ENCODE measurements around the gene FKBP8. TPM values are rescaled to one million over a fixed set of nuclear protein-coding genes. Genes with fewer than 3 reads are reported as not detected.

FKBP8 gene
- total RNA-seq, 2 donors from 2014 or later = 169 to 174 TPM

GRCh38 chr19:18507727-18508440, 35.5 kb downstream of the FKBP8 start:
- intact Hi-C loops (cut with DNase I) = loop anchor here in 1 of 2 donors (5.0 kb wide), 1 partner anchor 36 kb away; no protein-coding TSS in a partner anchor
- ATAC-seq (peak in 1 of 2 donors; percentile 25), DNase-seq (no peak)

DNA sequence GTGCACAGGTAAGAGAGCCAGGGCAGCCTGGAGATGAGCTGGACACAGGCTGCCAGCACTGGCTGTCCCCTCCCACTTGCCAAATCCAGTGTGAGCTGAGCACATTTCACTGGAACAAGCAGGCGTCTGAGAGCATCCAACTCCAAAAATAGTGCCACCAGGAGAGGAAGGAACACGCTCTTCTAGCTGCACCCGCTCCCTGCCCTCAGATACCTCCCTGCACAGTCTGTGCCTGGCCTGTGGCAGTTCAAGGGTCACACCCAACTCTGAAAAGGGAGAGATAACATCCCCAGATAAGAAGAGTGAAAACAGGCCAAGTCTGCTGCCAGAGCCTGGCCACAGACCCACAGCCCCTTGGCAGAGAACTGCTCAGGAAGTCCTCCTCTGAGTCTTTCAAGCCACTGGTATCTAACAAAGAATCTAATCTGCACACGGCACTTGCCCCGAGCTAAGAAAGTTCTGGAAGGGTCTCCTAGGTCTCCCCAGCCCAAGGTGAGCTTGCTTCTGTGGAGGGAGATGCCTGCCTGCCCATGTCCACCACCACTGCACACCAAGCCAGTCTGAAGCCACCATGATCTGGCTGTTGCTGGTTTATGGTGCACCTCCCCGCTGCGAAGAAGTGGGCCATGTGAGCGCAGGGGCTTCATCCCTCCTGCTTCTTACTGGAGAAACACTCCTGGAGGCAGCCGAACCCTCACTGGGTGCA, 36.2 kb downstream of the FKBP8 start:
- DNase-seq = peak; percentile 53
- intact Hi-C loops (cut with DNase I) = loop anchor here in 1 of 2 donors (5.0 kb wide), 1 partner anchor 35 kb away; no protein-coding TSS in a partner anchor
- peak; percentile 54 to 64 for ATAC-seq

GRCh38 chr19:18506101-18506930, 37.1 kb downstream of the FKBP8 start:
- intact Hi-C loops (cut with DNase I) = loop anchor here in 1 of 2 donors (5.0 kb wide), 1 partner anchor 34 kb away; no protein-coding TSS in a partner anchor
- ATAC-seq = peak in 1 of 2 donors; percentile 2

GRCh38 chr19:18504886-18505610, 38.3 kb downstream of the FKBP8 start:
- no peak for DNase-seq
- intact Hi-C loops (cut with DNase I) = loop anchor here in 1 of 2 donors (5.0 kb wide), 1 partner anchor 33 kb away; no protein-coding TSS in a partner anchor
- no peak for ATAC-seq

More at GRCh38 chr19:18506101-18506930, 37.1 kb downstream of the FKBP8 start:
- no peak for DNase-seq

DNA sequence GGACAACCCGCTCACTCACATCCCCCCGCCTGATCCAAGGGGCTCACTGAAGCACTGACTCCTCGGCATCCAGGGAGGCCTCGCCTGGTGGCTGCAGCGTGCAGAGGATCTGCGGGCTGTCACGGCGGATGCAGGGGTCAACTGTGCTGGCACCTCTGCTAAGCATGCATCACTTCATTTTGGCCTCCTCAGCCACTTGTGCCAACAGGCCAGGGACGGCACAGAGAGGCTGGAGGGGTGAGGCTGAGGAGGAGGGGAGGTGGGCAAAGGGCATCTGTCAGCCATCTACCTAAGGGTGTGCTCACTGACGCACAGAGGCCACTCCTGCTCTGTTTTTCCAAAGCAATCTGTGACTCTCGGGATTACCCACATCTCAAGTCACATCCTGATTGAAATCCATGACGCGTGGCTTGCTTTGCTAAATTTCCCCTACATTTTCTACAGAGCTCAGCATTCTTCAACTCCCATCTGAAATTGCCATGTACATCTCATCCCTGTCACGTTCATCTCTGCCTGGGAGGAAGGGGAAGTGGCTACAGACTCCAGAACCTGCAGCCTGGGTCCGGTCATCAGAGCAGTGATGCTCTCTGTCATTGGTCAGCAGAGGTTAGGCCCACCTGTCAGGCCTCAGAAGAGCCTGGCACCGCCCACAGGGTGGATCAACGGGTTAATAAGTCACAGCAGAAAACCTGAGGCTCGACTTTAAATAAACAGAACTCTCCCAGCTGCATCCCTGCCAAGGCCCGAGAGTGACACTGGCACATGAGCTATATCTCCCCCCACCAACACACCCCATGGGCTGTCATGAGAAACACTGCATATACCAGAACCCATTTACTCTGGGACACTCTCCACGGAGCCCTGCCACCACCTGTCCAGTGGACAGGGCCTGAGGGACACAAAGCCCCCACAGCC, 39.1 kb downstream of the FKBP8 start:
- intact Hi-C loops (cut with DNase I) = no loop called here
- DNase-seq (no peak), ATAC-seq (no peak)

DNA sequence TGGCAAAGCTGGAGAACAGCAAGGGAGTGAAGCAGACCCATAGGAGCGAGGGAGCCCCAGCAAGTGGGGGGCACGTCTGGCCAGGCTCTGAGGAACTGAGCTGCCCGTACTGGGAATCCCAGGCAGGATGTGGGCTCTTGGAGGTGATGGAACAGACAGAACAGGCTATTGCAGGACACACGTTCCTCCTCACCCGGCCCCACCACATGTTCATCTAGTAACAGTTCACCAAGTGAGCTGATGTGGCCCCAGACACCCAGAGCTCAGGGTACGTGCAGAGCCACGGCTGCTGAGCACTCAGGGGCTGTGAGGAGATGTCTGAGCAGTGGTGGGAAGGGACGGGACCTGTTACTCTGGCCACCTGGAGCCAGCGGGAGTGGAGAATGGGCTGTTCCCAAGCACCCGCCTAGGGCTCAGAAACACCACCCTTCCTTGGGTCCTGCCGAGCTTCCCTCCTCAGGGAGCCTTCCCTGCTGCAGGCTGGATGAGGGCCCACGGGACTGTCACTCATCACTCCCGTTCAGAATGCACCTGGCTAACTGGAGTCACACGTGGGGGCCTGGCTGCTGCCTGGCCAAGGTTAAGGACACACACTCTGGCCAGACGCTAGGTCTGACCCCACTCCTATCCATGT, 39.9 kb downstream of the FKBP8 start:
- ATAC-seq (peak; percentile 1 to 7), DNase-seq (no peak)
- intact Hi-C loops (cut with DNase I) = no loop called here

DNA sequence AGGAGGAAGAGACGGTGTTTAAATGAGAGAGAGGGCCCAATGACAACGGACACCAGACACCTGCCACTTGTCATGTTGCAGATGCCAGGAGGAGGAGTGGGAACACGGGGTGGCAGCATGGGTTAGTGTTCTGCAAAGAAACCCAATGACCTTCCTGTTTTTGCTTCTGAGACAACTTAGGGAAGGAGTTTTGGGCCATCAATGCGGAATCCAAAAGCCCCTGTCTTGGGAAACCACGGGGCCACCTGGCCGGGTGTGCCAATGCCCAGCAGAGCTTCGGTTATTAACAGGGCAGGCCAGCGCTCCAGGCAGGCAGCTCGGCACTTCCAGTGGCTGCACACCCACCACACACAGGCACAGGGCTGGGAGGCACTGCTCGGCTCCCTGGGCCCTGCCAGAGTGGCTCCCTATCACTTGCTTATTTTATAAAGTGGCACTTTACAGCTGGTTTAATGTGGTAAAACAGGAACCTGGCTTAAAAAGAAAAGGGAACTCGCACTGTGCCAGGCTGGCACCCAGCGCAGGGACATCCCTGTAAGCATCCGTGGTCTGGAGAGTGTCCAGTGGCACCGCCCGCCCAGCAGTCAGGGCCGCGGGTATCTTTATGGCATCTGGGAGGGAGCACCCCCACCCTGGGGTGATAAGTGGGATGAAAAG, 40.6 kb downstream of the FKBP8 start:
- DNase-seq (peak; percentile 59), ATAC-seq (peak; percentile 16 to 36)
- intact Hi-C loops (cut with DNase I) = no loop called here

GRCh38 chr19:18502246-18502637, 41.1 kb downstream of the FKBP8 start:
- no peak for ATAC-seq
- intact Hi-C loops (cut with DNase I) = no loop called here
- no peak for DNase-seq

- DNase-seq = peak; percentile 75
- ATAC-seq = peak; percentile 39 to 41
- intact Hi-C loops (cut with DNase I) = no loop called here
Observed at GRCh38 chr19:18501832-18502231, 41.5 kb downstream of the FKBP8 start.

GRCh38 chr19:18501351-18501750, 42.0 kb downstream of the FKBP8 start:
- intact Hi-C loops (cut with DNase I) = no loop called here
- no peak for DNase-seq
- ATAC-seq = no peak

DNA sequence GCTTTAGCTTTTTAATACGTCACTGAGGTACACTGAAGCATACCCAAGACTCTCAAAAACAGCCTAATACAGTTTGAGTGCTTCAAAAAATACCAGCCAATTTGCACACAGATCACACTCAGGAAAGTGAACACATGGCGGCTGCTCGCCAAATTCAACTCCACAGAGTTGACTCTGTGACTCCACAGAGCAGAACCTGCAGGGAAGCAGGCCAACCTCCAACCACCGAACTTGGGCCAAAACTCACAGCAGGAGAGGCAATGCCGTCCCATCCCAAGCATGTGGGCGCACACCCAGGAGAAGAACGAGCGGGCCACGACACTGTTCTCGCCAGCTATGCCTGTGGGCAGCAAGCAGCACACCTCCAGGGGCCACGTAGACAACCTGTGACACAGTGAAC, 42.6 kb downstream of the FKBP8 start:
- DNase-seq (peak; percentile 83), ATAC-seq (peak; percentile 22 to 42)
- intact Hi-C loops (cut with DNase I) = no loop called here

GRCh38 chr19:18500376-18500775, 43.0 kb downstream of the FKBP8 start:
- intact Hi-C loops (cut with DNase I) = no loop called here
- ATAC-seq (peak in 1 of 2 donors; percentile 0), DNase-seq (peak; percentile 58)

DNA sequence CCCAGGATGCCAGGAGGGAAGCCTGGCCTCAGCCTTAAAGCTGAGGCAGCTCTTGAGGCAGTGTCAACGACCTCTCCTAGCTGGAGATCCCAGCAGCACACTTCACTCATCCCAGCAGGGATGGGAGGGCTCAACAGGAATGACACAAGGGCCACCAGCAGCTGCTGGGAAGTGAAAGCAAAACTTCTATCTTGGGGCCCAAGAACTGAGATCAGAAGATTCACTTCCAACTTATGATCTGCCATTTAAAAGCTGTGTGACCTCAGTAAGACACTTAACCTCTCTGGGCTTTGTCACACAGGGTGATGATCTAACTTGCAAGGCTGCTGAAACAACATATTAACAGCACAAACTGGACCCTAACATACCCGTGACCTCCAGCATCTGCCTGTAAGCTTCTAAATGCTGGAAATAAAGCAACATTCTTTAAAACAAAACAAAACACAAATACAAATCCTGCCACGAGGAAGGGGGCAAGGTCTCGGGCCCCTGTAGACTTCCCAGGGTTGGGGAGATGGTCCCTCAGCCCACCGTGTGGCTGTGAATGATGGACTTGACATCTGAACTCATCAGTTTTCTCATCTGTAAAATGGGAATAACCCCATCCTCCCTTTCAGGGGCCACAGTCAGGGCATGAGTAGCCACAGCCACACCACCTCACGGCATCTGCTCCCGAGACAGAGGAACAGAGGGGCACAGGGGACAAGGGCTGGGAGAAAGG, 44.2 kb downstream of the FKBP8 start:
- intact Hi-C loops (cut with DNase I) = no loop called here
- ATAC-seq (no peak), DNase-seq (no peak)

DNA sequence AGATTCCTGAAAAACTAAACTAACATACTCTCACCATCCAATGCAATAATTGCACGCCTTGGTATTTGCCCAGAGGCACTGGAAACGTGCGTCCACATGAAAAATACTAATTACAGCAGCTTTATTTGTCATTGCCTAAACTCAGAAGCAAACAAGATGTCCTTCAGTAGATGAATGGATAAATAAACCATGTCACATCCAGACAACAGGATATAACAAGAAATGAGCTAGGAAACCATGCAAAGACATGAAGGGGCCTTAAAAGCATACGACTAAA, 46.5 kb downstream of the FKBP8 start:
- DNase-seq (no peak), ATAC-seq (no peak)
- intact Hi-C loops (cut with DNase I) = no loop called here

- ATAC-seq = peak in 1 of 2 donors; percentile 23
- intact Hi-C loops (cut with DNase I) = no loop called here
- DNase-seq = no peak
Observed at GRCh38 chr19:18496167-18496979, 47.0 kb downstream of the FKBP8 start.

Data from left cardiac atrium (tissue), 4 donors.